ENCODE results near the gene VAPB.

DNA sequence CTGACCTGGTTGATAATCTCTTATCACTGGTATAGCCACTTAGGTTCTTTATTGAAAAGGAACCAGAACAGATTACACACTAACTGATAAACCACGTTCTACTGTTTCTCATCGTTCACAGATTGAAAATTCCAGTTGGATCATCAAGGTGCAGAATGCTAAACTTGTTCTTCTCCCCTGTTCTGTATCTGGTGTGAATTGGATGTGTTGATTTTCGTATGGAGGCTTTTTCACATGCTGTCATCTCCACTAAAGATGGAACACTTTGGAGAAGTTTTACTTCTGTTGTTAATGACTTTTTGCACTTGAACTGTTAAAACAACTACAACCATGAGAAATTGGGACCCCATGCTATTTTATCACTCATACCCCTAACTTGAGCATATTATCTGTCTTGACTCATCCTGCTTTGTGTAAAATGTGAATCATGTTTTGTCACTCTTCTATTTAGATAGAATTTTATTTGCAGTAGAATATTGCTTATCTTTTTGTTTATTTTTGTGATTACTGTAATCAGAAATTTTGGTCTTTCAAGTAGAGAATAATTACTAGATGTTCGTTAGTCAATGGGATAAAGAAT is 17.5 kb downstream of the VAPB start:
- TF ChIP-seq, protein P1, sequence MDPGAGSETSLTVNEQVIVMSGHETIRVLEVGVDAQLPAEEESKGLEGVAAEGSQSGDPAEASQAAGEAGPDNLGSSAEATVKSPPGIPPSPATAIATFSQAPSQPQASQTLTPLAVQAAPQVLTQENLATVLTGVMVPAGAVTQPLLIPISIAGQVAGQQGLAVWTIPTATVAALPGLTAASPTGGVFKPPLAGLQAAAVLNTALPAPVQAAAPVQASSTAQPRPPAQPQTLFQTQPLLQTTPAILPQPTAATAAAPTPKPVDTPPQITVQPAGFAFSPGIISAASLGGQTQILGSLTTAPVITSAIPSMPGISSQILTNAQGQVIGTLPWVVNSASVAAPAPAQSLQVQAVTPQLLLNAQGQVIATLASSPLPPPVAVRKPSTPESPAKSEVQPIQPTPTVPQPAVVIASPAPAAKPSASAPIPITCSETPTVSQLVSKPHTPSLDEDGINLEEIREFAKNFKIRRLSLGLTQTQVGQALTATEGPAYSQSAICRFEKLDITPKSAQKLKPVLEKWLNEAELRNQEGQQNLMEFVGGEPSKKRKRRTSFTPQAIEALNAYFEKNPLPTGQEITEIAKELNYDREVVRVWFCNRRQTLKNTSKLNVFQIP (CRISPR knock-in tag; IDR thresholded peaks at IDR 0.05; ENCODE audit: borderline replicate concordance, low read depth) = no peak
- TF ChIP-seq, protein P2, sequence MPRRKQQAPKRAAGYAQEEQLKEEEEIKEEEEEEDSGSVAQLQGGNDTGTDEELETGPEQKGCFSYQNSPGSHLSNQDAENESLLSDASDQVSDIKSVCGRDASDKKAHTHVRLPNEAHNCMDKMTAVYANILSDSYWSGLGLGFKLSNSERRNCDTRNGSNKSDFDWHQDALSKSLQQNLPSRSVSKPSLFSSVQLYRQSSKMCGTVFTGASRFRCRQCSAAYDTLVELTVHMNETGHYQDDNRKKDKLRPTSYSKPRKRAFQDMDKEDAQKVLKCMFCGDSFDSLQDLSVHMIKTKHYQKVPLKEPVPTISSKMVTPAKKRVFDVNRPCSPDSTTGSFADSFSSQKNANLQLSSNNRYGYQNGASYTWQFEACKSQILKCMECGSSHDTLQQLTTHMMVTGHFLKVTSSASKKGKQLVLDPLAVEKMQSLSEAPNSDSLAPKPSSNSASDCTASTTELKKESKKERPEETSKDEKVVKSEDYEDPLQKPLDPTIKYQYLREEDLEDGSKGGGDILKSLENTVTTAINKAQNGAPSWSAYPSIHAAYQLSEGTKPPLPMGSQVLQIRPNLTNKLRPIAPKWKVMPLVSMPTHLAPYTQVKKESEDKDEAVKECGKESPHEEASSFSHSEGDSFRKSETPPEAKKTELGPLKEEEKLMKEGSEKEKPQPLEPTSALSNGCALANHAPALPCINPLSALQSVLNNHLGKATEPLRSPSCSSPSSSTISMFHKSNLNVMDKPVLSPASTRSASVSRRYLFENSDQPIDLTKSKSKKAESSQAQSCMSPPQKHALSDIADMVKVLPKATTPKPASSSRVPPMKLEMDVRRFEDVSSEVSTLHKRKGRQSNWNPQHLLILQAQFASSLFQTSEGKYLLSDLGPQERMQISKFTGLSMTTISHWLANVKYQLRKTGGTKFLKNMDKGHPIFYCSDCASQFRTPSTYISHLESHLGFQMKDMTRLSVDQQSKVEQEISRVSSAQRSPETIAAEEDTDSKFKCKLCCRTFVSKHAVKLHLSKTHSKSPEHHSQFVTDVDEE (CRISPR knock-in tag; IDR thresholded peaks at IDR 0.05) = no peak
- TF ChIP-seq GLIS3 (CRISPR knock-in tag; IDR thresholded peaks at IDR 0.05) (no peak), RARB (CRISPR knock-in tag; IDR thresholded peaks at IDR 0.05) (no peak), CSDC2 (CRISPR knock-in tag; IDR thresholded peaks at IDR 0.05) (no peak)
- TF ChIP-seq, protein P3, sequence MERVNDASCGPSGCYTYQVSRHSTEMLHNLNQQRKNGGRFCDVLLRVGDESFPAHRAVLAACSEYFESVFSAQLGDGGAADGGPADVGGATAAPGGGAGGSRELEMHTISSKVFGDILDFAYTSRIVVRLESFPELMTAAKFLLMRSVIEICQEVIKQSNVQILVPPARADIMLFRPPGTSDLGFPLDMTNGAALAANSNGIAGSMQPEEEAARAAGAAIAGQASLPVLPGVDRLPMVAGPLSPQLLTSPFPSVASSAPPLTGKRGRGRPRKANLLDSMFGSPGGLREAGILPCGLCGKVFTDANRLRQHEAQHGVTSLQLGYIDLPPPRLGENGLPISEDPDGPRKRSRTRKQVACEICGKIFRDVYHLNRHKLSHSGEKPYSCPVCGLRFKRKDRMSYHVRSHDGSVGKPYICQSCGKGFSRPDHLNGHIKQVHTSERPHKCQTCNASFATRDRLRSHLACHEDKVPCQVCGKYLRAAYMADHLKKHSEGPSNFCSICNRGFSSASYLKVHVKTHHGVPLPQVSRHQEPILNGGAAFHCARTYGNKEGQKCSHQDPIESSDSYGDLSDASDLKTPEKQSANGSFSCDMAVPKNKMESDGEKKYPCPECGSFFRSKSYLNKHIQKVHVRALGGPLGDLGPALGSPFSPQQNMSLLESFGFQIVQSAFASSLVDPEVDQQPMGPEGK (CRISPR knock-in tag; IDR thresholded peaks at IDR 0.05; ENCODE audit: borderline replicate concordance) = no peak
- TF ChIP-seq, protein P4, sequence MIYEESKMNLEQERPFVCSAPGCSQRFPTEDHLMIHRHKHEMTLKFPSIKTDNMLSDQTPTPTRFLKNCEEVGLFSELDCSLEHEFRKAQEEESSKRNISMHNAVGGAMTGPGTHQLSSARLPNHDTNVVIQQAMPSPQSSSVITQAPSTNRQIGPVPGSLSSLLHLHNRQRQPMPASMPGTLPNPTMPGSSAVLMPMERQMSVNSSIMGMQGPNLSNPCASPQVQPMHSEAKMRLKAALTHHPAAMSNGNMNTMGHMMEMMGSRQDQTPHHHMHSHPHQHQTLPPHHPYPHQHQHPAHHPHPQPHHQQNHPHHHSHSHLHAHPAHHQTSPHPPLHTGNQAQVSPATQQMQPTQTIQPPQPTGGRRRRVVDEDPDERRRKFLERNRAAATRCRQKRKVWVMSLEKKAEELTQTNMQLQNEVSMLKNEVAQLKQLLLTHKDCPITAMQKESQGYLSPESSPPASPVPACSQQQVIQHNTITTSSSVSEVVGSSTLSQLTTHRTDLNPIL (CRISPR knock-in tag; IDR thresholded peaks at IDR 0.05; ENCODE audit: low read depth) = no peak
